Keratinocyte (primary cell): ENCODE measurements around the gene FBH1. TPM values are rescaled to one million over a fixed set of nuclear protein-coding genes. Genes with fewer than 3 reads are reported as not detected.

ENCODE experiments used
- DNase-seq: peaks from one replicate; pipeline ENCODE4 v3.0.0-alpha.2; 2011; ENCODE audit warnings: low read depth, missing footprints, low spot score
- FAIRE-seq: peaks from 2 replicates; lab custom pipeline; 2011; peaks lifted over from hg19 to GRCh38; lab: Jason Lieb, UNC
- H2AFZ ChIP-seq: 2 replicates; pipeline ENCODE4 v1.6.0; 2012; ENCODE audit warnings: low read length, control low read depth, inconsistent platforms; ENCODE audit not compliant: control insufficient read depth
- H3K27ac ChIP-seq: 2 replicates; pipeline ENCODE4 v1.5.1; 2011; ENCODE audit warnings: low read length; ENCODE audit not compliant: control insufficient read depth, insufficient read depth
- H3K27me3 ChIP-seq: 3 replicates; pipeline ENCODE4 v1.6.0; 2011; ENCODE audit warnings: low read length; ENCODE audit not compliant: control insufficient read depth, insufficient read depth; ENCODE audit errors: extremely low read depth
- H3K36me3 ChIP-seq, 2 experiments: 2 replicates in 1 of 2; 3 replicates in 1 of 2; pipeline ENCODE4 v1.5.1; 2011; ENCODE audit warnings: low read length in 2 of 2, mild to moderate bottlenecking in 1 of 2; ENCODE audit not compliant: control insufficient read depth in 2 of 2, insufficient read depth in 2 of 2; ENCODE audit errors: extremely low read depth in 1 of 2
- H3K4me1 ChIP-seq: 3 replicates; pipeline ENCODE4 v1.5.1; 2011; ENCODE audit warnings: low read length; ENCODE audit not compliant: control insufficient read depth, insufficient read depth; ENCODE audit errors: extremely low read depth
- H3K4me2 ChIP-seq: 3 replicates; pipeline ENCODE4 v1.6.0; 2011; ENCODE audit warnings: low read depth, low read length; ENCODE audit not compliant: control insufficient read depth, insufficient read depth; ENCODE audit errors: extremely low read depth
- H3K4me3 ChIP-seq, 3 experiments: fragments of 200-600 bp in 1 of 3; sonication (generic) in 1 of 3; 2 replicates in 2 of 3; 3 replicates in 1 of 3; pipeline ENCODE4 v1.5.1; 2011 to 2016; ENCODE audit warnings: low read length in 3 of 3, mild to moderate bottlenecking in 3 of 3, control low read depth in 2 of 3, inconsistent platforms in 1 of 3, low read depth in 1 of 3, mixed read lengths in 1 of 3, mixed run types in 1 of 3, moderate library complexity in 1 of 3; ENCODE audit not compliant: control insufficient read depth in 2 of 3, insufficient read depth in 2 of 3; ENCODE audit errors: extremely low read depth in 1 of 3
- H3K79me2 ChIP-seq: 2 replicates; pipeline ENCODE4 v1.6.0; 2012; ENCODE audit warnings: low read length; ENCODE audit not compliant: control insufficient read depth, insufficient read depth
- H3K9ac ChIP-seq: 3 replicates; pipeline ENCODE4 v1.6.0; 2011; ENCODE audit warnings: low read length; ENCODE audit not compliant: control insufficient read depth, insufficient read depth; ENCODE audit errors: extremely low read depth
- H3K9me1 ChIP-seq: 3 replicates; pipeline ENCODE4 v1.6.0; 2011; ENCODE audit warnings: low read length; ENCODE audit not compliant: control insufficient read depth, insufficient read depth; ENCODE audit errors: extremely low read depth
- H3K9me3 ChIP-seq: 2 replicates; pipeline ENCODE4 v1.5.1; 2012; ENCODE audit warnings: low read depth, low read length; ENCODE audit not compliant: control insufficient read depth
- H4K20me1 ChIP-seq: 3 replicates; pipeline ENCODE4 v1.6.0; 2011; ENCODE audit warnings: low read length; ENCODE audit not compliant: control insufficient read depth, insufficient read depth; ENCODE audit errors: extremely low read depth
- EZH2 ChIP-seq: IDR thresholded peaks from one replicate; pipeline ENCODE4 v1.6.1; 2012; ENCODE audit warnings: inconsistent platforms, mild to moderate bottlenecking, low read length, moderate library complexity
- dilution Hi-C: fragments of 300-500 bp; cut with MboI; formaldehyde crosslinking; loops from one replicate; pipeline ENCODE4 v1.7.0; 2020; ENCODE audit warnings: low sequenced_read_pairs; ENCODE audit not compliant: extremely low pct_ligation_motif_present
- polyA plus RNA-seq, 5 experiments: library from polyadenylated mRNA; depleted of rRNA in 3 of 5; stranded (reverse) in 3 of 5; stranded (forward) in 1 of 5; unstranded in 1 of 5; fragments of >200 nt; gene quantifications; 1 replicate in 1 of 5; 2 replicates in 3 of 5; 3 replicates in 1 of 5; pipeline versions ENCODE4 v1.2.1 to v1.2.3, GENCODE V29; 2011 to 2012; ENCODE audit warnings: missing spikeins in 2 of 5, low read depth in 1 of 5, low replicate concordance in 1 of 5
- TF ChIP-seq, protein P1 (sequence below), 3 experiments: IDR thresholded peaks in 1 of 3; conservative IDR thresholded peaks in 1 of 3; optimal IDR thresholded peaks in 1 of 3; 2 replicates in 2 of 3; 3 replicates in 1 of 3; pipeline versions ENCODE3 to v1.5.1; 2011; ENCODE audit warnings: low read length in 3 of 3, mild to moderate bottlenecking in 3 of 3, moderate library complexity in 2 of 3, control low read depth in 1 of 3, inconsistent platforms in 1 of 3; ENCODE audit not compliant: insufficient read depth in 2 of 3; ENCODE audit errors: extremely low read depth in 1 of 3

The FBH1 gene
- polyA plus RNA-seq, 1 donor (not counting 4 experiments of a cell fraction or from before 2014, with no cell fraction given), result 61.8 TPM

DNA sequence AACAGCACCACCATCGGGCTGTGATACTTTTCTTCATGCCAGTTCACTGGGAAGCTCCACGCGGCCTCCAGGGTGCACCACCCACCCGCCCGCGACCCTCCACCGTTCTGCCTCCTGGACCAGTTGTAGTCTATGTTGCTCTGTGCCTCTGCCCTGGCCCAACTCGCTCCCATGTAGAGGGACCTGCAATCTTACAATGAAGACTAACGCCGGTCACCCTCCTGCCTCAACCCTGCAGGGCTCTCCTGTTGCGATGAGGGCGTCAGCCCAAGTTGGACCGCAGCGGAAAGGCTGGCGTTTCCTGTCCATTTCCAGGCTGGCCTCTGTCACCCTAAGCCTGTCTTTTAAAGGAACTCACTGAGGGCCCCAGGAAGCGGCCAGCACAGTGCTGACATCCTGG is 52.4 kb downstream of the FBH1 start:
- Histone ChIP-seq H3K4me2 (peak overlapping the region; percentile 37), H3K9ac (no peak overlapping the region), H3K4me1 (peaks cover 44% of the 10 kb centered on the region), H3K9me1 (no peaks in the 10 kb centered on the region), H4K20me1 (no peaks in the 10 kb centered on the region), H3K27ac (no peak overlapping the region), H3K79me2 (no peaks in the 10 kb centered on the region), H3K4me3 (no peak overlapping the region), H3K27me3 (no peaks in the 10 kb centered on the region), H3K9me3 (no peaks in the 10 kb centered on the region), H3K36me3 (peaks cover 6 to 7% of the 10 kb centered on the region in 2 experiments), H2AFZ (peak overlapping the region; percentile 85)
- FAIRE-seq (no peak), DNase-seq (no peak)
- dilution Hi-C loops, result no loop called here
- TF ChIP-seq, protein P1, sequence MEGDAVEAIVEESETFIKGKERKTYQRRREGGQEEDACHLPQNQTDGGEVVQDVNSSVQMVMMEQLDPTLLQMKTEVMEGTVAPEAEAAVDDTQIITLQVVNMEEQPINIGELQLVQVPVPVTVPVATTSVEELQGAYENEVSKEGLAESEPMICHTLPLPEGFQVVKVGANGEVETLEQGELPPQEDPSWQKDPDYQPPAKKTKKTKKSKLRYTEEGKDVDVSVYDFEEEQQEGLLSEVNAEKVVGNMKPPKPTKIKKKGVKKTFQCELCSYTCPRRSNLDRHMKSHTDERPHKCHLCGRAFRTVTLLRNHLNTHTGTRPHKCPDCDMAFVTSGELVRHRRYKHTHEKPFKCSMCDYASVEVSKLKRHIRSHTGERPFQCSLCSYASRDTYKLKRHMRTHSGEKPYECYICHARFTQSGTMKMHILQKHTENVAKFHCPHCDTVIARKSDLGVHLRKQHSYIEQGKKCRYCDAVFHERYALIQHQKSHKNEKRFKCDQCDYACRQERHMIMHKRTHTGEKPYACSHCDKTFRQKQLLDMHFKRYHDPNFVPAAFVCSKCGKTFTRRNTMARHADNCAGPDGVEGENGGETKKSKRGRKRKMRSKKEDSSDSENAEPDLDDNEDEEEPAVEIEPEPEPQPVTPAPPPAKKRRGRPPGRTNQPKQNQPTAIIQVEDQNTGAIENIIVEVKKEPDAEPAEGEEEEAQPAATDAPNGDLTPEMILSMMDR (optimal IDR thresholded peaks at IDR 0.05 in 1 of 3, IDR thresholded peaks at IDR 0.05 in 1 of 3, conservative IDR thresholded peaks at IDR 0.05 in 1 of 3; ENCODE audit: extremely low read depth in 1 of 3, insufficient read depth in 2 of 3, low read length in 3 of 3), result no peak
- TF ChIP-seq EZH2, result no peak

DNA sequence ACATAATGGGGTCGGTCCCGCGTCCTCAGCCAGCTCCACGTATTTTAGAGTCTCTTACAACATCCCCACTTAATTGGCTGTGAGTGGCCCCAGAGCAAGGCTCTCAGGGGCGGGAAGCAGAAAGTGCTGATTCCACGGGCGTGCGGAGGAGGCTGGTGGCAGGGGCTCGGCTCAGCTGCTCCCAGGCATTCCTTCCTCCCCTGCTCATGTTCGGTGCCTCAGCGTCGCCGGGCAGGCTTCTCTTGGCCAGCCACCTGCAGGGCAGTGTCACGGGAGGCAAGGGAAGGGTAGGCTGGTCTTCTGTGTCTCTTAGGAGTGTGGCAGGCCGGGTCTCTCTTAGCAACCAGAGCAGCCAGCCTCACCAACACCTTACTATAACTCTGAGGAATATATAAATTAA is 53.5 kb downstream of the FBH1 start:
- FAIRE-seq (no peak), DNase-seq (no peak)
- no peak overlapping the region for H3K27ac ChIP-seq
- no peak for TF ChIP-seq EZH2
- TF ChIP-seq, protein P1 (optimal IDR thresholded peaks at IDR 0.05 in 1 of 3, IDR thresholded peaks at IDR 0.05 in 1 of 3, conservative IDR thresholded peaks at IDR 0.05 in 1 of 3; ENCODE audit: extremely low read depth in 1 of 3, insufficient read depth in 2 of 3, low read length in 3 of 3), result no peak
- no peaks in the 10 kb centered on the region for H3K27me3 ChIP-seq
- H3K9ac ChIP-seq, result no peak overlapping the region
- H3K4me2 ChIP-seq, result no peak overlapping the region
- no peak overlapping the region for H2AFZ ChIP-seq
- H3K9me3 ChIP-seq, result no peaks in the 10 kb centered on the region
- H3K4me1 ChIP-seq, result peaks cover 44% of the 10 kb centered on the region
- dilution Hi-C loops, result no loop called here
- H3K4me3 ChIP-seq, result no peak overlapping the region
- no peaks in the 10 kb centered on the region for H3K36me3 ChIP-seq
- H3K9me1 ChIP-seq, result no peaks in the 10 kb centered on the region
- H4K20me1 ChIP-seq, result no peaks in the 10 kb centered on the region
- H3K79me2 ChIP-seq, result no peaks in the 10 kb centered on the region
